H1 (cell line): ENCODE results near the gene KHDRBS2. TPM values are rescaled to one million over a fixed set of nuclear protein-coding genes. Genes with fewer than 3 reads are reported as not detected.

ENCODE experiments used
- CTCF ChIA-PET: fragments of 300-600 bp; sonication (Branson Sonifier 250); formaldehyde crosslinking; loops from one replicate; lab custom pipeline; 2021; ENCODE audit not compliant: partially characterized antibody; lab: Charles Lee
- POLR2A ChIA-PET: fragments of 300-600 bp; sonication (Branson Sonifier 250); formaldehyde crosslinking; loops from one replicate; lab custom pipeline; 2021; ENCODE audit warnings: inconsistent platforms; ENCODE audit not compliant: partially characterized antibody; lab: Charles Lee
- DNase-seq, 2 experiments: peaks; one replicate each; pipeline versions ENCODE4 v3.0.0 to v3.0.0-alpha.2; 2010 to 2022; ENCODE audit warnings: low spot score in 2 of 2, low read depth in 1 of 2, mixed read lengths in 1 of 2
- FAIRE-seq: peaks from 2 replicates; lab custom pipeline; 2011; peaks lifted over from hg19 to GRCh38; lab: Jason Lieb, UNC
- H2AFZ ChIP-seq: 2 replicates; pipeline ENCODE4 v1.8.1; 2012; ENCODE audit warnings: low read length, inconsistent platforms
- H2AK5ac ChIP-seq: 2 replicates; pipeline ENCODE4 v1.6.1; 2013; ENCODE audit warnings: low read depth, low read length
- H2BK120ac ChIP-seq: replicated peaks from 2 replicates; pipeline ENCODE3; 2013; ENCODE audit warnings: low read depth, low read length, inconsistent platforms
- H2BK12ac ChIP-seq: 2 replicates; pipeline ENCODE4 v1.6.1; 2013; ENCODE audit warnings: low read depth, low read length
- H2BK15ac ChIP-seq: 2 replicates; pipeline ENCODE4 v1.6.1; 2013; ENCODE audit warnings: low read length
- H2BK20ac ChIP-seq: 2 replicates; pipeline ENCODE4 v1.6.1; 2013; ENCODE audit warnings: low read length
- H2BK5ac ChIP-seq: 2 replicates; pipeline ENCODE4 v1.6.1; 2013; ENCODE audit warnings: low read depth, low read length
- H3K14ac ChIP-seq: 2 replicates; pipeline ENCODE4 v1.6.1; 2013; ENCODE audit warnings: inconsistent platforms; ENCODE audit not compliant: insufficient read length
- H3K18ac ChIP-seq: 2 replicates; pipeline ENCODE4 v1.6.1; 2013; ENCODE audit warnings: low read length; ENCODE audit errors: extremely low read depth
- H3K23ac ChIP-seq: 2 replicates; pipeline ENCODE4 v1.6.1; 2013; ENCODE audit warnings: inconsistent platforms; ENCODE audit not compliant: insufficient read length
- H3K23me2 ChIP-seq: 2 replicates; pipeline ENCODE4 v1.6.1; 2013; ENCODE audit warnings: low read depth, low read length
- H3K27ac ChIP-seq: 2 replicates; pipeline ENCODE4 v1.6.1; 2011; ENCODE audit warnings: low read depth, low read length, inconsistent platforms
- H3K27me3 ChIP-seq, 4 experiments: replicated peaks in 1 of 4; 1 replicate in 1 of 4; 2 replicates in 3 of 4; pipeline versions ENCODE4 v1.6.1 to v1.8.1; 2011 to 2013; ENCODE audit warnings: low read length in 3 of 4, mild to moderate bottlenecking in 3 of 4, inconsistent platforms in 2 of 4, mixed read lengths in 2 of 4, moderate library complexity in 1 of 4; ENCODE audit not compliant: control insufficient read depth in 3 of 4, insufficient read depth in 3 of 4; ENCODE audit errors: extremely low read depth in 1 of 4
- H3K36me3 ChIP-seq, 4 experiments: 2 replicates each; pipeline versions ENCODE4 v1.6.1 to v1.8.1; 2011 to 2013; ENCODE audit warnings: mild to moderate bottlenecking in 4 of 4, low read length in 3 of 4, moderate library complexity in 2 of 4, control low read depth in 1 of 4, inconsistent platforms in 1 of 4; ENCODE audit not compliant: insufficient read depth in 4 of 4, control insufficient read depth in 2 of 4
- H3K4ac ChIP-seq: replicated peaks from 2 replicates; pipeline ENCODE3; 2013; ENCODE audit warnings: low read length, low read depth, mixed read lengths, inconsistent platforms; ENCODE audit not compliant: insufficient read length
- H3K4me1 ChIP-seq, 4 experiments: replicated peaks in 1 of 4; 1 replicate in 1 of 4; 2 replicates in 3 of 4; pipeline versions ENCODE4 v1.6.1 to v1.8.1; 2011 to 2013; ENCODE audit warnings: low read length in 3 of 4, inconsistent platforms in 2 of 4, mixed read lengths in 1 of 4; ENCODE audit not compliant: insufficient read depth in 4 of 4, control insufficient read depth in 3 of 4
- H3K4me2 ChIP-seq, 2 experiments: 2 replicates each; pipeline versions ENCODE4 v1.6.1 to v1.8.1; 2011 to 2013; ENCODE audit warnings: low read depth in 2 of 2, low read length in 2 of 2, control low read depth in 1 of 2, inconsistent platforms in 1 of 2, mild to moderate bottlenecking in 1 of 2; ENCODE audit not compliant: insufficient read depth in 1 of 2
- H3K4me3 ChIP-seq, 4 experiments: fragments of 200-600, 300-600 bp in 1 of 4; sonication (generic), shearing (Covaris generic), sonication (Bioruptor Twin) in 1 of 4; 2 replicates each; pipeline versions ENCODE4 v1.5.1 to v1.8.1; 2011 to 2016; ENCODE audit warnings: low read length in 4 of 4, low read depth in 3 of 4, control low read depth in 2 of 4, inconsistent platforms in 2 of 4, mild to moderate bottlenecking in 2 of 4, mixed read lengths in 1 of 4, moderate library complexity in 1 of 4; ENCODE audit not compliant: insufficient read depth in 2 of 4; ENCODE audit errors: extremely low read depth in 1 of 4
- H3K56ac ChIP-seq: replicated peaks from 2 replicates; pipeline ENCODE3; 2013; ENCODE audit warnings: low read depth, mild to moderate bottlenecking, mixed read lengths, low read length, inconsistent platforms; ENCODE audit not compliant: insufficient read length
- H3K79me1 ChIP-seq: 2 replicates; pipeline ENCODE4 v1.6.1; 2013; ENCODE audit warnings: low read depth, low read length, control low read depth
- H3K79me2 ChIP-seq, 2 experiments: 2 replicates each; pipeline versions ENCODE4 v1.6.1 to v1.8.1; 2012 to 2013; ENCODE audit warnings: low read length in 2 of 2, mild to moderate bottlenecking in 2 of 2, inconsistent platforms in 1 of 2; ENCODE audit not compliant: insufficient read depth in 2 of 2, control insufficient read depth in 1 of 2
- H3K9ac ChIP-seq, 4 experiments: replicated peaks in 1 of 4; 1 replicate in 1 of 4; 2 replicates in 3 of 4; pipeline versions ENCODE4 v1.6.1 to v1.8.1; 2011 to 2013; ENCODE audit warnings: low read depth in 3 of 4, low read length in 3 of 4, control low read depth in 2 of 4, mild to moderate bottlenecking in 2 of 4, moderate library complexity in 2 of 4, inconsistent platforms in 1 of 4; ENCODE audit errors: extremely low read depth in 1 of 4
- H3K9me3 ChIP-seq, 2 experiments: 2 replicates each; pipeline versions ENCODE4 v1.6.1 to v1.8.1; 2012 to 2013; ENCODE audit warnings: mild to moderate bottlenecking in 2 of 2, moderate library complexity in 2 of 2, control low read depth in 1 of 2, inconsistent platforms in 1 of 2, low read depth in 1 of 2, low read length in 1 of 2, mixed read lengths in 1 of 2; ENCODE audit not compliant: insufficient read depth in 2 of 2
- H4K20me1 ChIP-seq, 2 experiments: replicated peaks in 1 of 2; 2 replicates each; pipeline versions ENCODE3 to v1.8.1; 2011 to 2013; ENCODE audit warnings: inconsistent platforms in 2 of 2, low read length in 2 of 2, mild to moderate bottlenecking in 1 of 2; ENCODE audit not compliant: insufficient read depth in 2 of 2, control insufficient read depth in 1 of 2
- H4K5ac ChIP-seq: 2 replicates; pipeline ENCODE4 v1.6.1; 2013; ENCODE audit warnings: low read length, low read depth, mixed read lengths, inconsistent platforms; ENCODE audit not compliant: insufficient read length
- H4K8ac ChIP-seq: 2 replicates; pipeline ENCODE4 v1.8.0; 2013; ENCODE audit warnings: mild to moderate bottlenecking, moderate library complexity, low read length, inconsistent platforms; ENCODE audit not compliant: insufficient read depth; ENCODE audit errors: extremely low read depth
- H4K91ac ChIP-seq: replicated peaks from 2 replicates; pipeline ENCODE3; 2013; ENCODE audit warnings: low read length, mixed read lengths, inconsistent platforms; ENCODE audit not compliant: insufficient read length
- FOSL1 ChIP-seq: IDR thresholded peaks from 2 replicates; pipeline ENCODE4 v1.6.1; 2011; ENCODE audit warnings: mild to moderate bottlenecking, low read depth, low read length, moderate library complexity; ENCODE audit not compliant: insufficient read depth
- NRF1 ChIP-seq: IDR thresholded peaks from 2 replicates; pipeline ENCODE4 v1.6.1; 2011; ENCODE audit warnings: mild to moderate bottlenecking, low read depth, low read length, improper control_type of control experiment
- RAD21 ChIP-seq, 2 experiments: IDR thresholded peaks in 1 of 2; conservative IDR thresholded peaks in 1 of 2; 2 replicates each; pipeline ENCODE4 v1.6.1; 2011; ENCODE audit warnings: low read depth in 2 of 2, low read length in 2 of 2, improper control_type of control experiment in 1 of 2, inconsistent platforms in 1 of 2, mild to moderate bottlenecking in 1 of 2, moderate library complexity in 1 of 2
- SP4 ChIP-seq: IDR thresholded peaks from 2 replicates; pipeline ENCODE4 v1.6.1; 2012; ENCODE audit warnings: low read length, inconsistent platforms
- USF2 ChIP-seq: IDR thresholded peaks from 2 replicates; pipeline ENCODE4 v1.6.1; 2011; ENCODE audit warnings: low read length, improper control_type of control experiment
- WGBS, 2 experiments: shearing (Covaris generic) in 1 of 2; methylation state at CpG; one replicate each; pipeline versions ENCODE4 v1.1.6 to v1.1.7; 2013 to 2015; ENCODE audit warnings: low lambda C conversion rate in 2 of 2, mixed read lengths in 2 of 2, inconsistent platforms in 1 of 2, low coverage in 1 of 2, missing lambda C conversion rate in 1 of 2; ENCODE audit not compliant: insufficient replicate concordance in 2 of 2, insufficient coverage in 1 of 2, insufficient read length in 1 of 2; ENCODE audit errors: extremely low coverage in 1 of 2, missing lambda C conversion rate in 1 of 2; 5-methylcytosine and 5-hydroxymethylcytosine counted together
- polyA plus RNA-seq, 7 experiments: library from polyadenylated mRNA; depleted of rRNA in 3 of 7; stranded (reverse) in 5 of 7; unstranded in 2 of 7; fragments of >200 nt in 5 of 7; fragments of 200-250 nt in 2 of 7; gene quantifications; 1 replicate in 5 of 7; 2 replicates in 1 of 7; 4 replicates in 1 of 7; pipeline versions ENCODE4 v1.2.1 to v1.2.3, GENCODE V29; 2011 to 2013; ENCODE audit warnings: missing spikeins in 2 of 7, mixed read lengths in 2 of 7
- total RNA-seq: library from RNA; stranded (reverse); fragmentation: NEBNext Ultra II Directional; extraction: Animal tissue kit (Norgen Biotek cat#: 25700); gene quantifications from 2 replicates; pipeline ENCODE4 v1.2.1, GENCODE V29; 2021

Gene KHDRBS2
- total and polyA plus RNA-seq, 2 of the 8 experiments (the other 6 are each of a cell fraction or from before 2014, with no cell fraction given): 5.2 to 7.7 TPM

GRCh38 chr6:62298745-62299392 lies 12.8 kb upstream of the KHDRBS2 start:
- Histone ChIP-seq H4K91ac (no peak overlapping the region), H3K14ac (no peak overlapping the region), H2AFZ (no peak overlapping the region), H2BK12ac (no peak overlapping the region), H3K23ac (no peak overlapping the region), H3K9ac (no peak overlapping the region), H3K23me2 (peaks cover 2% of the 10 kb centered on the region; the same call in 1 of the 2 replicates), H4K5ac (no peak overlapping the region), H2BK20ac (no peak overlapping the region), H4K20me1 (no peaks in the 10 kb centered on the region), H3K4ac (no peak overlapping the region), H3K79me1 (no peaks in the 10 kb centered on the region), H3K27me3 (no peaks in the 10 kb centered on the region), H3K18ac (no peak overlapping the region), H2BK120ac (no peak overlapping the region), H2BK5ac (no peak overlapping the region), H3K79me2 (no peaks in the 10 kb centered on the region), H3K4me2 (no peak overlapping the region), H3K4me3 (no peak overlapping the region), H3K27ac (no peak overlapping the region), H3K9me3 (0 out of 4 replicates have a peak, but pooled peaks cover 0 to 5% of the 10 kb centered on the region in 2 experiments), H3K36me3 (no peaks in the 10 kb centered on the region), H2BK15ac (no peak overlapping the region), H3K56ac (no peak overlapping the region), H4K8ac (no peak overlapping the region), H3K4me1 (no peaks in the 10 kb centered on the region), H2AK5ac (no peak overlapping the region)
- 97% methylated on average over 3 of the region's 3 CpGs; no CpG with 5 or more reads in 1 of the 2 experiments for WGBS, 2 experiments
- TF ChIP-seq NRF1 (no peak), FOSL1 (no peak), RAD21 (IDR thresholded peaks at IDR 0.05 in 1 of 2, conservative IDR thresholded peaks at IDR 0.05 in 1 of 2; ENCODE audit: low read depth in 2 of 2, low read length in 2 of 2) (no peak), SP4 (no peak), USF2 (no peak)
- FAIRE-seq (no peak), DNase-seq (no peak)
- POLR2A ChIA-PET: no interaction called here
- CTCF ChIA-PET: no interaction called here
